Stimulated activated CD8-positive, alpha-beta memory T cell treated with anti-CD3 and anti-CD28 coated beads, Interleukin-4, amount 100 ng/mL, for 24 hours (primary cell): ENCODE data around the gene SAA1.

ENCODE experiments used
- DNase-seq: peaks from one replicate; pipeline ENCODE4 v3.0.0-alpha.2; 2020; ENCODE audit warnings: low read depth

Gene SAA1

GRCh38 chr11:18310800-18311340 is 44.8 kb downstream of the SAA1 start:
- DNase-seq: no peak

GRCh38 chr11:18312012-18312411 is 45.9 kb downstream of the SAA1 start:
- DNase-seq: no peak

- DNase-seq: no peak
These were observed 46.8 kb downstream of the SAA1 start for GRCh38 chr11:18312663-18313420.

- no peak for DNase-seq
These were observed 48.1 kb downstream of the SAA1 start for GRCh38 chr11:18313965-18314763.

- no peak for DNase-seq
These were observed 48.9 kb downstream of the SAA1 start for GRCh38 chr11:18314784-18315523.

- no peak for DNase-seq
These were observed 49.8 kb downstream of the SAA1 start for GRCh38 chr11:18315893-18316292.

GRCh38 chr11:18317551-18317950 is 51.5 kb downstream of the SAA1 start:
- DNase-seq: no peak
